HepG2 (cell line): Measurements from ENCODE around the gene TAS1R3. TPM values are rescaled to one million over a fixed set of nuclear protein-coding genes. Genes with fewer than 3 reads are reported as not detected.

ENCODE experiments used
- BRCA1 ChIP-seq: sonication (generic); formaldehyde crosslinking; IDR thresholded peaks from 2 replicates; pipeline ENCODE4 v1.4.0; 2020; ENCODE audit warnings: missing genetic modification reagents
- FIP1L1 ChIP-seq: fragments of 200-400 bp; formaldehyde crosslinking; IDR thresholded peaks from 2 replicates; pipeline ENCODE4 v1.6.1; 2018; ENCODE audit warnings: low read depth, mild to moderate bottlenecking, low read length, moderate library complexity, borderline replicate concordance; ENCODE audit not compliant: insufficient read depth
- FOXA3 ChIP-seq: IDR thresholded peaks from 2 replicates; pipeline ENCODE4 v1.6.1; 2016; ENCODE audit warnings: missing genetic modification reagents, missing compliant biosample characterization
- GABPA ChIP-seq, 2 experiments: IDR thresholded peaks; 2 replicates each; pipeline ENCODE4 v1.6.1; 2011 to 2016; ENCODE audit warnings: low read depth in 2 of 2, low read length in 1 of 2, missing biosample characterization in 1 of 2, missing genetic modification characterization in 1 of 2
- KDM1A ChIP-seq: IDR thresholded peaks from 2 replicates; pipeline ENCODE4 v1.6.1; 2016; ENCODE audit warnings: missing compliant biosample characterization
- KDM5B ChIP-seq: sonication (generic); formaldehyde crosslinking; IDR thresholded peaks from 2 replicates; pipeline ENCODE4 v1.4.0; 2020; ENCODE audit warnings: missing genetic modification reagents, mild to moderate bottlenecking, borderline replicate concordance
- NFE2 ChIP-seq: sonication (generic); formaldehyde crosslinking; IDR thresholded peaks from 2 replicates; pipeline ENCODE4 v1.4.0; 2020; ENCODE audit warnings: missing genetic modification reagents
- RNF2 ChIP-seq: fragments of 450-650 bp; conservative IDR thresholded peaks from 2 replicates; pipeline ENCODE4 v1.6.1; 2016; ENCODE audit warnings: low read depth
- ZBTB7A ChIP-seq: sonication (generic); formaldehyde crosslinking; IDR thresholded peaks from 2 replicates; pipeline ENCODE4 v1.8.0; 2022; ENCODE audit warnings: mild to moderate bottlenecking, missing genetic modification reagents
- ZFY ChIP-seq: sonication (generic); formaldehyde crosslinking; IDR thresholded peaks from 2 replicates; pipeline ENCODE4 v1.4.0; 2020; ENCODE audit warnings: missing genetic modification reagents
- ZNF331 ChIP-seq: sonication (generic); formaldehyde crosslinking; IDR thresholded peaks from 2 replicates; pipeline ENCODE4 v1.4.0; 2020; ENCODE audit warnings: missing genetic modification reagents
- ZNF549 ChIP-seq: sonication (generic); formaldehyde crosslinking; IDR thresholded peaks from 2 replicates; pipeline ENCODE4 v1.5.0; 2020; ENCODE audit warnings: missing genetic modification reagents
- polyA plus RNA-seq, 8 experiments: library from polyadenylated mRNA; depleted of rRNA in 3 of 8; stranded (reverse) in 7 of 8; unstranded in 1 of 8; fragments of >200 nt; fragmentation: Illumina TruSeq in 4 of 8; extraction: Trizol in 4 of 8; gene quantifications; 2 replicates each; pipeline versions ENCODE4 v1.2.1 to v1.2.3, GENCODE V29; 2011 to 2016; ENCODE audit warnings: low read depth in 4 of 8, missing spikeins in 1 of 8, mixed read lengths in 1 of 8; ENCODE audit not compliant: insufficient read depth in 1 of 8
- total RNA-seq, 5 experiments: library from RNA; depleted of rRNA; stranded (reverse); fragments of >200 nt; fragmentation: Illumina TruSeq; extraction: Trizol; gene quantifications; 2 replicates each; pipeline ENCODE4 v1.2.3, GENCODE V29; 2016; ENCODE audit warnings: low read depth in 1 of 5
- TF ChIP-seq, protein P1 (sequence below): sonication (generic); formaldehyde crosslinking; IDR thresholded peaks from 2 replicates; pipeline ENCODE4 v1.4.0; 2020; ENCODE audit warnings: mild to moderate bottlenecking, missing genetic modification reagents
- TF ChIP-seq, protein P2 (sequence below): sonication (generic); formaldehyde crosslinking; conservative IDR thresholded peaks from 2 replicates; pipeline ENCODE4 v1.4.0; 2020; ENCODE audit warnings: missing genetic modification reagents
- TF ChIP-seq, protein P3 (sequence below): sonication (generic); formaldehyde crosslinking; IDR thresholded peaks from 2 replicates; pipeline ENCODE4 v1.4.0; 2020; ENCODE audit warnings: missing genetic modification reagents

Gene TAS1R3
- total and polyA plus RNA-seq, 2 of the 13 experiments (the other 11 are each of a cell fraction or from before 2014, with no cell fraction given): 0.13 to 0.15 TPM

DNA sequence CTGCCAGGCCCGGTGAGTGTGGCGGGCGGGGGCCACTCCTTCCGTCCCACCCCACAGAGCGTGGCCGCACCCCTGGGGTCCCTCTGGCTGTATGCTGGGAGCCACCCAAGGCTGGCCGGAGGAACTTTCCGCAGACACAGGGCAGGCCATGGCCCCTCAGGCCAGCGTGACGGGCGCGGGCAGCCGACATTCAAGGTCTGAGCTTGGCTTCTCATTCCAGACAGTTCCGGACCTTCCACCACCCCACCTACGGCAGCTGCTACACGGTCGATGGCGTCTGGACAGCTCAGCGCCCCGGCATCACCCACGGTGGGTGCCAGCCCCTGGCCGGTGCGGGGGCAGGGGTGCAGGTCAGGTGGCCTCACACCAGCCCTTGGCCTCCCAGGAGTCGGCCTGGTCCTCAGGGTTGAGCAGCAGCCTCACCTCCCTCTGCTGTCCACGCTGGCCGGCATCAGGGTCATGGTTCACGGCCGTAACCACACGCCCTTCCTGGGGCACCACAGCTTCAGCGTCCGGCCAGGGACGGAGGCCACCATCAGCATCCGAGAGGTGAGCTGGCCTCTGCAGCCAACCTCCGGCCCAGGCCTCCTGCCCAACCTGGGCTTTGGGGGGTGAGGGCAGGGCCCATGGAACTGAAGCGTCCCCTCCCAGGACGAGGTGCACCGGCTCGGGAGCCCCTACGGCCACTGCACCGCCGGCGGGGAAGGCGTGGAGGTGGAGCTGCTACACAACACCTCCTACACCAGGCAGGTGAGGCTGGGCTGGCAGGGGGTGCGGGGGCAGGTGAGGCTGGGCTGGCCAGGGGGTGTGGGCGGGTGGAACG lies 43.6 kb upstream of the TAS1R3 start (continued):
- TF ChIP-seq, protein P1, sequence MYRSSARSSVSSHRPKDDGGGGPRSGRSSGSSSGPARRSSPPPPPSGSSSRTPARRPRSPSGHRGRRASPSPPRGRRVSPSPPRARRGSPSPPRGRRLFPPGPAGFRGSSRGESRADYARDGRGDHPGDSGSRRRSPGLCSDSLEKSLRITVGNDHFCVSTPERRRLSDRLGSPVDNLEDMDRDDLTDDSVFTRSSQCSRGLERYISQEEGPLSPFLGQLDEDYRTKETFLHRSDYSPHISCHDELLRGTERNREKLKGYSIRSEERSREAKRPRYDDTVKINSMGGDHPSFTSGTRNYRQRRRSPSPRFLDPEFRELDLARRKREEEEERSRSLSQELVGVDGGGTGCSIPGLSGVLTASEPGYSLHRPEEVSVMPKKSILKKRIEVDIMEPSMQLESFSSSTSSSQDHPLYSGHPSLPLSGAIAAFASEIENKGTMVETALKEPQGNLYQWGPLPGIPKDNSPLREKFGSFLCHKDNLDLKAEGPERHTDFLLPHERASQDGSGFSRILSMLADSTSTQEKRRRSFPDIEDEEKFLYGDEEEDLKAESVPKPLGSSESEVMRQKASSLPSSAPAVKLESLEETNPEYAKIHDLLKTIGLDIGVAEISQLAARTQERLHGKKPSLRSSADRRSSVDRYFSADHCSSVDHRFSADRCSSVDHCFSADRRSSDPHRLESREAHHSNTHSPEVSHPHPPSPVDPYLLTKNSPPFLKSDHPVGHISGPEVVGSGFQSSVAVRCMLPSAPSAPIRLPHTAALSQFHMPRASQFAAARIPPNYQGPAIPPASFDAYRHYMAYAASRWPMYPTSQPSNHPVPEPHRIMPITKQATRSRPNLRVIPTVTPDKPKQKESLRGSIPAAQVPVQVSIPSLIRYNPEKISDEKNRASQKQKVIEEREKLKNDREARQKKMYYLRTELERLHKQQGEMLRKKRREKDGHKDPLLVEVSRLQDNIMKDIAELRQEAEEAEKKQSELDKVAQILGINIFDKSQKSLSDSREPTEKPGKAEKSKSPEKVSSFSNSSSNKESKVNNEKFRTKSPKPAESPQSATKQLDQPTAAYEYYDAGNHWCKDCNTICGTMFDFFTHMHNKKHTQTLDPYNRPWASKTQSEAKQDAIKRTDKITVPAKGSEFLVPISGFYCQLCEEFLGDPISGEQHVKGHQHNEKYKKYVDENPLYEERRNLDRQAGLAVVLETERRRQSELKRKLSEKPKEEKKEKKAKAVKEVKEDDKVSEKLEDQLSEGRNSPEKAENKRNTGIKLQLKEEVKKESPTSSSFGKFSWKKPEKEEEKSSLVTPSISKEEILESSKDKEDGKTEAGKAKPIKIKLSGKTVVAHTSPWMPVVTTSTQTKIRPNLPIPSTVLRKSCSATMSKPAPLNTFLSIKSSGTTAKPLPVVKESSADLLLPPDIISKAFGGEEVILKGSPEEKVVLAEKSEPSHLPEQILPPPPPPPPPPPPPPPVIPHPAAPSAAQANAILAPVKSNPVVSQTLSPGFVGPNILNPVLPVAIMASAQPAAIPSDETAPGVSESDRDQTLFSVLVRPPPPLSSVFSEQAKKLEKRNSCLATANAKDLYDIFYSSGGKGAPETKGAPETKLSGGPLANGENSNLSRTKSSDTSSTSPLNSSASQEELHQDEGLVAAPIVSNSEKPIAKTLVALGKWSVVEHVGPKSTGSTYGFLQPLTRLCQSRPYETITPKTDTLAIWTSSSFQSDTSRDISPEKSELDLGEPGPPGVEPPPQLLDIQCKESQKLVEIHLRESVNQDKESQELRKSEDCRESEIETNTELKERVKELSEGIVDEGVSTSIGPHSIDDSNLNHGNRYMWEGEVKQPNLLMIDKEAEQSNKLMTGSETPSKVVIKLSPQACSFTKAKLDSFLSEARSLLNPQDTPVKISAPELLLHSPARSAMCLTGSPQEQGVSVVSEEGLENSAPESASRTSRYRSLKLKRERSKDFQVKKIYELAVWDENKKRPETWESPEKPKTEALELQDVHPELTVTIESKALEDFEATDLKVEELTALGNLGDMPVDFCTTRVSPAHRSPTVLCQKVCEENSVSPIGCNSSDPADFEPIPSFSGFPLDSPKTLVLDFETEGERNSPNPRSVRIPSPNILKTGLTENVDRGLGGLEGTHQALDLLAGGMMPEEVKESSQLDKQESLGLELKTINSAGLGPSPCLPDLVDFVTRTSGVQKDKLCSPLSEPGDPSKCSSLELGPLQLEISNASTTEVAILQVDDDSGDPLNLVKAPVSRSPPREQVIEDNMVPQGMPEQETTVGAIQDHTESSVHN (CRISPR knock-in tag): peak; percentile 92; the same call in 1 of the 2 replicates
- TF ChIP-seq ZNF331 (CRISPR knock-in tag) (peak; percentile 58; the same call in 1 of the 2 replicates), ZNF549 (no peak), FIP1L1 (no peak), KDM5B (CRISPR knock-in tag) (peak; percentile 72; the same call in 1 of the 2 replicates), RNF2 (0 out of 2 replicates have a peak, but pooled peaks have one; percentile 23), ZFY (CRISPR knock-in tag) (peak; percentile 75), GABPA (IDR thresholded peaks at IDR 0.05; ENCODE audit: low read depth, low read length) (no peak), GABPA (CRISPR knock-in tag; IDR thresholded peaks at IDR 0.05; ENCODE audit: low read depth) (peak; percentile 60), BRCA1 (CRISPR knock-in tag) (0 out of 2 replicates have a peak, but pooled peaks have one; percentile 38), ZBTB7A (CRISPR knock-in tag) (no peak), FOXA3 (CRISPR knock-in tag) (peak; percentile 24; the same call in 1 of the 2 replicates), KDM1A (CRISPR knock-in tag) (peak; percentile 82), NFE2 (no peak)
- TF ChIP-seq, protein P2, sequence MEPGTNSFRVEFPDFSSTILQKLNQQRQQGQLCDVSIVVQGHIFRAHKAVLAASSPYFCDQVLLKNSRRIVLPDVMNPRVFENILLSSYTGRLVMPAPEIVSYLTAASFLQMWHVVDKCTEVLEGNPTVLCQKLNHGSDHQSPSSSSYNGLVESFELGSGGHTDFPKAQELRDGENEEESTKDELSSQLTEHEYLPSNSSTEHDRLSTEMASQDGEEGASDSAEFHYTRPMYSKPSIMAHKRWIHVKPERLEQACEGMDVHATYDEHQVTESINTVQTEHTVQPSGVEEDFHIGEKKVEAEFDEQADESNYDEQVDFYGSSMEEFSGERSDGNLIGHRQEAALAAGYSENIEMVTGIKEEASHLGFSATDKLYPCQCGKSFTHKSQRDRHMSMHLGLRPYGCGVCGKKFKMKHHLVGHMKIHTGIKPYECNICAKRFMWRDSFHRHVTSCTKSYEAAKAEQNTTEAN (CRISPR knock-in tag): no peak
- TF ChIP-seq, protein P3, sequence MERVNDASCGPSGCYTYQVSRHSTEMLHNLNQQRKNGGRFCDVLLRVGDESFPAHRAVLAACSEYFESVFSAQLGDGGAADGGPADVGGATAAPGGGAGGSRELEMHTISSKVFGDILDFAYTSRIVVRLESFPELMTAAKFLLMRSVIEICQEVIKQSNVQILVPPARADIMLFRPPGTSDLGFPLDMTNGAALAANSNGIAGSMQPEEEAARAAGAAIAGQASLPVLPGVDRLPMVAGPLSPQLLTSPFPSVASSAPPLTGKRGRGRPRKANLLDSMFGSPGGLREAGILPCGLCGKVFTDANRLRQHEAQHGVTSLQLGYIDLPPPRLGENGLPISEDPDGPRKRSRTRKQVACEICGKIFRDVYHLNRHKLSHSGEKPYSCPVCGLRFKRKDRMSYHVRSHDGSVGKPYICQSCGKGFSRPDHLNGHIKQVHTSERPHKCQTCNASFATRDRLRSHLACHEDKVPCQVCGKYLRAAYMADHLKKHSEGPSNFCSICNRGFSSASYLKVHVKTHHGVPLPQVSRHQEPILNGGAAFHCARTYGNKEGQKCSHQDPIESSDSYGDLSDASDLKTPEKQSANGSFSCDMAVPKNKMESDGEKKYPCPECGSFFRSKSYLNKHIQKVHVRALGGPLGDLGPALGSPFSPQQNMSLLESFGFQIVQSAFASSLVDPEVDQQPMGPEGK (CRISPR knock-in tag): 0 out of 2 replicates have a peak, but pooled peaks have one; percentile 12
